ENCODE measurements around the gene WFDC12.

DNA sequence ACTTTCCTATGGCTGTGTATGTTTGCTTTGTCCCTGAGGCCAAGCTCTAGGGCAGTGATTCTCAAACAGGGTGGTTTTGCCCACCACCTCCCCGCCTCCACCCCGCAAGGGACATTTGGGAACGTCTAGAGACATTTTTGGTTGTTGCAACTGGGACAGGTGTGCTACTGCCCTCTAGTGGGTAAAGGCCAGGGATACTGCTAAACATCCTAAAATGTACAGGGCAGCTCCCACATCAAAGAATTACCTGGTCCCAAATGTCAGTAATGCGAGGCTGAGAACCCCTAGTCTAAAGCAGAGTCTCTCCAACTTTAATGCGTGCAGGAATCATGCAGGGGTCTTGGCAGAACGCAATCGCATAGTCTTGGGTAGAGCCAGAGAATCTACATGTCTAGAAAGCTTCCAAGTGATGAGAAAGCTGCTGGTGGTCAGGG is 28.4 kb downstream of the WFDC12 start:
- TF ChIP-seq POLR2AphosphoS5 (IDR thresholded peaks at IDR 0.05; ENCODE audit: low read depth, low read length) (no peak), REST (IDR thresholded peaks at IDR 0.05; ENCODE audit: insufficient read depth in 1 of 2, low read depth in 2 of 2, low read length in 2 of 2) (no peak)
